Measurements from ENCODE around the gene RBMX.
A peak's percentile ranks its signal among the peaks of the same experiment; 100 is the strongest.
"Not testable (repeated sequence)": the region's sequence is repeated elsewhere in the genome, so short reads cannot be mapped to it uniquely, and the experiment has no call there.

RBMX gene

GRCh38 chrX:136878423-136878822, 2.1 kb downstream of the RBMX start:
- no peak for DNase-seq

GRCh38 chrX:136874114-136874513, 6.4 kb downstream of the RBMX start:
- not testable (repeated sequence) for DNase-seq

- not testable (repeated sequence) for DNase-seq
Observed at GRCh38 chrX:136873210-136873609, 7.3 kb downstream of the RBMX start.

GRCh38 chrX:136872091-136872700, 8.3 kb downstream of the RBMX start:
- DNase-seq: no peak

- DNase-seq: no peak
Observed at GRCh38 chrX:136870064-136870463, 10.5 kb downstream of the RBMX start.

GRCh38 chrX:136868283-136869055, 12.1 kb downstream of the RBMX start:
- DNase-seq: no peak

GRCh38 chrX:136867518-136867917, 13.0 kb downstream of the RBMX start:
- DNase-seq: peak in 1 of 5 experiments; percentile 20

- no peak for DNase-seq
Observed at GRCh38 chrX:136867096-136867491, 13.4 kb downstream of the RBMX start.

GRCh38 chrX:136866337-136867095, 14.0 kb downstream of the RBMX start:
- DNase-seq: no peak

GRCh38 chrX:136865270-136866158, 15.0 kb downstream of the RBMX start:
- no peak for DNase-seq

GRCh38 chrX:136863826-136864225, 16.7 kb downstream of the RBMX start:
- DNase-seq: no peak

- no peak for DNase-seq
Observed at GRCh38 chrX:136862546-136862945, 18.0 kb downstream of the RBMX start.

- DNase-seq: no peak
Observed at GRCh38 chrX:136861877-136862276, 18.6 kb downstream of the RBMX start.

GRCh38 chrX:136858007-136858756, 22.3 kb downstream of the RBMX start:
- DNase-seq: no peak

GRCh38 chrX:136856551-136856950, 24.0 kb downstream of the RBMX start:
- no peak for DNase-seq

GRCh38 chrX:136856050-136856449, 24.5 kb downstream of the RBMX start:
- DNase-seq: no peak

- DNase-seq: no peak
Observed at GRCh38 chrX:136851526-136851925, 29.0 kb downstream of the RBMX start.

GRCh38 chrX:136850441-136851175, 29.9 kb downstream of the RBMX start:
- DNase-seq: no peak

- no peak for DNase-seq
Observed at GRCh38 chrX:136849395-136849794, 31.1 kb downstream of the RBMX start.

GRCh38 chrX:136847874-136848273, 32.7 kb downstream of the RBMX start:
- peak in 1 of 5 experiments; percentile 88 for DNase-seq

GRCh38 chrX:136839196-136839595, 41.3 kb downstream of the RBMX start:
- DNase-seq: no peak
